ENCODE data around the gene KANSL1L.

DNA sequence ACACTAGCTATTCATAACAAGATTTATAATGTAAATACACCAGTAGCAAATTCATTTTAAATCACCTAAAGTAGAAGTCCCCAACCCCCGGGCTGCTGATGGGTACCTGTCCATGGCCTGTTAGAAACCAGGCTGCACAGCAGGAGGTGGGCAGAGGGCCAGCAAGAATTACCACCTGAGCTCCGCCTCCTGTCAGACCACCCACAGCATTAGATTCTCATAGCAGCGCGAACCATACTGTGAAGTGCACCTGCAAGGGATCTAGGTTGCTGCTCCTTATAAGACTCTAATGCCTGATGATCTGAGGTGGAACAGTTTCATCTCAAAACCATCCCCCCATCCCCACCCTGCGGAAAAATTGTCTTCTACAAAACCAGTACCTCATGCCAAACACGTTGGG is 71.3 kb downstream of the KANSL1L start:
- no peak for TF ChIP-seq EZH2 (IDR thresholded peaks at IDR 0.05; ENCODE audit: borderline replicate concordance, low read length)
- TF ChIP-seq, protein P1, sequence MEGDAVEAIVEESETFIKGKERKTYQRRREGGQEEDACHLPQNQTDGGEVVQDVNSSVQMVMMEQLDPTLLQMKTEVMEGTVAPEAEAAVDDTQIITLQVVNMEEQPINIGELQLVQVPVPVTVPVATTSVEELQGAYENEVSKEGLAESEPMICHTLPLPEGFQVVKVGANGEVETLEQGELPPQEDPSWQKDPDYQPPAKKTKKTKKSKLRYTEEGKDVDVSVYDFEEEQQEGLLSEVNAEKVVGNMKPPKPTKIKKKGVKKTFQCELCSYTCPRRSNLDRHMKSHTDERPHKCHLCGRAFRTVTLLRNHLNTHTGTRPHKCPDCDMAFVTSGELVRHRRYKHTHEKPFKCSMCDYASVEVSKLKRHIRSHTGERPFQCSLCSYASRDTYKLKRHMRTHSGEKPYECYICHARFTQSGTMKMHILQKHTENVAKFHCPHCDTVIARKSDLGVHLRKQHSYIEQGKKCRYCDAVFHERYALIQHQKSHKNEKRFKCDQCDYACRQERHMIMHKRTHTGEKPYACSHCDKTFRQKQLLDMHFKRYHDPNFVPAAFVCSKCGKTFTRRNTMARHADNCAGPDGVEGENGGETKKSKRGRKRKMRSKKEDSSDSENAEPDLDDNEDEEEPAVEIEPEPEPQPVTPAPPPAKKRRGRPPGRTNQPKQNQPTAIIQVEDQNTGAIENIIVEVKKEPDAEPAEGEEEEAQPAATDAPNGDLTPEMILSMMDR (conservative IDR thresholded peaks at IDR 0.05 in 1 of 2, IDR thresholded peaks at IDR 0.05 in 1 of 2; ENCODE audit: extremely low read depth in 1 of 2, insufficient read depth in 1 of 2, low read depth in 1 of 2, low read length in 2 of 2): no peak
